Kidney glomerular epithelial cell (primary cell): ENCODE results near the gene CHAF1B.

Experiments used
- DNase-seq: peaks from one replicate; lab custom pipeline; 2025; lab: John Stamatoyannopoulos, UW

The CHAF1B gene

DNA sequence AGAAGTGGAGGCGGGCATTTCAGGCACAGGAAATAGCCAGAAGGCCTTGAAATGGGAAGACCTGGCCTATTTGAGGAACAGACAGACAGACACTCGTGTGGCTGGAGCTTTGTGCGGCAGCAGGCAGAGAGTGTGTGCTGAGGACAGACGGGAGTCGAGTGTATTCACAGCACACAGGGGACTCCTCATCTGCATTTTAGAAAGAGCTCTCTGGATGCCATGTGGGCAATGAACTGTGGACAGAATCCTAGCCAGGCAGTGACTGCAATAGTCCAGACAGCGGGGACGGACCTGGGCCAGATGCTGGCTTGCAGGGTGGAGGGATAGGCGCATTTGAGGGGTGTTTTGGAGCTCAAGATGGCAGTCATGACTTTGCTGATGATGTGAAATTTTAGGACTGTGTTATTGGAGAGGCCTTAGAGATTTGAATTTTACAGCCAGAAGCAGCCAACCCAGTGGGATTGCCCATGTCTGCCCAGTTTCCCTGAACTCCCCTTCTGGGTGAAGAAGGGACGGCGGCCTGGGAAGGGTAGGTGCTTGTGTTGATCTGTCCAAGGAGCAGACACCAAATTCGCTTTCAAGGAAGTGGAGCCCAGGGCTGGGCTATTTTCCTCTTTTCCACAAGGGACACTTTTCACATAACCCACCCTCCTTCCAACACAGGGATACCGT is 43.7 kb downstream of the CHAF1B start:
- DNase-seq, result peak; percentile 57

GRCh38 chr21:36429947-36430546 is 44.9 kb downstream of the CHAF1B start:
- DNase-seq, result peak; percentile 99

DNA sequence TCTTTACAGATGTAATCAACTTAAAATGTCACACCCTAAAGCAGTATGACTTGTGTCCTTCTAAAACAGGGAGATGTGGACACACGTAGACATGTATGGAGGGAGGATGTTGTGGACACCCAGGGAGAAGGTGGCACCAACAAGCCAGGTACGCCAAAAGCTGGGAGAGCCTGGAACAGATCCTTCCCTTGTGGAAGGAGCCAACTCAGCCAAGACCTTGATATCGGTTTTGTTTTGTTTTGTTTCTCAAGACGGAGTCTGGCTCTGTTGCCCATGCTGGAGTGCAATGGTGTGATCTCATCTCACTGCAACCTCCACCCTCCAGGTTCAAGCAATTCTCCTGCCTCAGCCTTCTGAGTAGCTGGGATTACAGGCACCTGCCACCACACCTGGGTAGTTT is 45.6 kb downstream of the CHAF1B start:
- peak; percentile 27 for DNase-seq

DNA sequence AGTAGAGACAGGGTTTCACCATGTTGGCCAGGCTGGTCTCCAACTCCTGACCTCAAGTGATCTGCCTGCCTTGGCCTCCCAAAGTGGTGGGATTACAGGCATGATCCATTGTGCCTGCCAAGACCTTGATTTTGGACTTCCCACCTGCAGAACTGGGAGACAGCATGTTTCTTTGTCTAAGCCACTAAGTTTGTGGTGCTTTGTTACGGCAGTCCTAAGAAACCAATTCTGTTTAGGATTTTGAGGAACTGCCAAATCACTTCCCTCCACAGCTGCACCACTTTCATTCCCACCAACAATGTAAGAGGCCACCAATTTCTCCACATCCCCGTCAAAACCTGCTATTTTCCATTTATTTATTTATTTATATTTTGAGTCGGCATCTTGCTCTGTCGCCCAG is 46.1 kb downstream of the CHAF1B start:
- DNase-seq, result no peak

DNA sequence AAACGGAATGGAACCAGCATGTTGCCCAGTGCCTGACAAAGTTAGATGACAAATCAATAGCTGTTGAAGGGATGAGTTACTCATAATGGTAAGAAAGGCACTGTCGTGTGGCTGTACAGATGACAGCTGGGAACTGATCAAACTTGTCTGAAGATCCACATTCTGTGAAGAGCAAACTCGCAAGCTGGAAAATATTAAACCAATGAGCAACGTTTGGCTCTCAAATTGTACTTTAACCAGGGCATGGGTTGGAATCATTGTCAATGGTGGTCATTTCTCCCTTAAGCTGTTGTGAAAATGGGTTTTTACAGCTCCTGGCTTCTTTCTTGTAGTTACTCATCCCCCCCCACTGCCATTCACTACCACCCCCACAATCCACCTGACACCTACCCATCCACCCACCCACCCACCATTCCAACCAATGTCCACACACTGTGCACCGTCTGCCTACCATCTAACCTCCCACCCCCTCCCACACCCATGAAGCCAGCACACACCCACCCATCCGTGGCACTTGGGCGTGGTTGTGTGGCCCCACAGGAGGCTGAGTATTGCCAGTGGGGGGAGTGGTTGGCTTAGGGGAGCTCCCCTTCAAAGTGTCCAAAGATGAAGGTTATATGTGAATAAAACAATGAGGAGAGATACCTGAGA is 48.0 kb downstream of the CHAF1B start:
- DNase-seq, result no peak

DNA sequence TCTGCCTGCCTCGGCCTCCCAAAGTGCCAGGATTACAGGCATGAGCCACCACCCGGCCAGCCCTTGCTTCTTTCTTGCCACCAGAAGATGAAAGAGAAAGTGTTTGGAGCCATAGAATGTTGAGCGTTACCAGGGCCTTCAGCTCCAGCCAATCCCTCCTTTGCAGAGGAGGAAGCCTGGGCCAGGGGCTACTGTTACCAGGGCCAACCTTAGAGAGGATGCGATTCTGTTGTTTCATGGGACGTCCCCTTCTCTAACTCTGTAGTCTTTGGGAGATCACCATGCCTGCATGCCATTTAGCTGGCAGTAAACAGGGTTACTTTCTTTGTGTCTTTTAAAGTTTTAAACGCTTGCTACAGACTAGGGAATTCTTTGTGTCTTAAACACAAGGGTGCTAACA is 49.0 kb downstream of the CHAF1B start:
- DNase-seq, result no peak

GRCh38 chr21:36436829-36437744 is 51.9 kb downstream of the CHAF1B start:
- no peak for DNase-seq

GRCh38 chr21:36437745-36438128 is 52.5 kb downstream of the CHAF1B start:
- no peak for DNase-seq

DNA sequence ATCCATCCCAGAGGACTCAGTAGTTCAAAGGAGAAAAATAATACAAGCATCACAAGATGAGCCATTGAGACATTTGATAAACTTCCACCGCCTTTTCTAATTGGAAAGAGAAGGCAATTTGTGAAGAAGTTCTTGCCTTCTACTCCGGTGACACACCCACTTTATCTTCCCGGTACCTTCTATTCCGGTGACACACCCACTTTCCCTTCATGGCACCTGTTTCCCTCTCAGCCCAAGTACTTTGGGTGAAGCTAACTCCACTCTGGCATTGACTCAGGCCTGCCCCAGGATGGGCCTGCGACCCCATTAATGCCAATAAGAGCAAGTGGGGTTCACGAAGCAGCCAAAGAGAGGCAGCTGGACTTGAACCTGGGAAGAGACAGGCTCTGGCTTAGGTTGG is 56.5 kb downstream of the CHAF1B start:
- no peak for DNase-seq

- no peak for DNase-seq
These were observed 61.1 kb downstream of the CHAF1B start for GRCh38 chr21:36446301-36446700.

DNA sequence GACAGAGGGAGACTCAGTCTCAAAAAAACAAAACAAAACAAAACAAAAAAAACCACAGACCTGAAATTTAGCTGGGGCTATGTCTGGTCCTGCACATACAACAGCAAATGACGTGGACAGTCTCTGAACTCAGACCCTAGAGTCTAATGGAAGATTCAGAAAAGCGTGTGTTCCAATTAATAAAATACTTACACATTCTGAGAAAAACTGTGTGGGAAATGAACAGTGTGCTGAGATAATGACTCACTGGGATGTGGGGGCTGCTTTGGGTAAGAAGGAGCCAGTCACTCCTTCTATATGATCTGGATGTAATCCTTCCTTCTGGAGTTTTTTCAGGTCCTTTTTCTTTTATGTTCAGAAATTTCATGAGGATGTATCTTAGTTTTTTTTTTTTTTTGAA is 65.3 kb downstream of the CHAF1B start:
- DNase-seq, result peak; percentile 21

- no peak for DNase-seq
These were observed 66.3 kb downstream of the CHAF1B start for GRCh38 chr21:36451506-36451905.

- DNase-seq, result no peak
These were observed 67.2 kb downstream of the CHAF1B start for GRCh38 chr21:36452281-36452825.

- DNase-seq, result peak; percentile 17
These were observed 68.9 kb downstream of the CHAF1B start for GRCh38 chr21:36454093-36454531.

DNA sequence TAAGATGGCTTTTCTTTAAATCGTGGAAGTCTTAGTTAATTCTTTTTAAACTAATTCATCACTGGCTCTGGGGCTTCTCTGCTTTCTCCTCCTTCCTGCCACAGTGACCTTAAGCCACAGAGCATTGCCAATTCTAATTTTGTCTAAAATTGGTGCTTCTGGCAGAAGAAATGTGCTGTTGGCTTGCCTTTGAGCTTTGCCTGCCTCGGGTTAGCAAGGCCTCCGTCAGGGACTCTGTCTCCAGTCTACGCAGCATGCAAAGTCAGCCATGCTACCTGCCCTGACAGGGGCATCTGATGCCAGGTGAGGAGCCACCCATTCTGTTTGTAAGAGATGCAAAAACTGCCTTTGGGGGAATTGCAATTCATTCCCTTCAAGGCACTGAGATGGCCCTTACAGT is 69.5 kb downstream of the CHAF1B start:
- no peak for DNase-seq

DNA sequence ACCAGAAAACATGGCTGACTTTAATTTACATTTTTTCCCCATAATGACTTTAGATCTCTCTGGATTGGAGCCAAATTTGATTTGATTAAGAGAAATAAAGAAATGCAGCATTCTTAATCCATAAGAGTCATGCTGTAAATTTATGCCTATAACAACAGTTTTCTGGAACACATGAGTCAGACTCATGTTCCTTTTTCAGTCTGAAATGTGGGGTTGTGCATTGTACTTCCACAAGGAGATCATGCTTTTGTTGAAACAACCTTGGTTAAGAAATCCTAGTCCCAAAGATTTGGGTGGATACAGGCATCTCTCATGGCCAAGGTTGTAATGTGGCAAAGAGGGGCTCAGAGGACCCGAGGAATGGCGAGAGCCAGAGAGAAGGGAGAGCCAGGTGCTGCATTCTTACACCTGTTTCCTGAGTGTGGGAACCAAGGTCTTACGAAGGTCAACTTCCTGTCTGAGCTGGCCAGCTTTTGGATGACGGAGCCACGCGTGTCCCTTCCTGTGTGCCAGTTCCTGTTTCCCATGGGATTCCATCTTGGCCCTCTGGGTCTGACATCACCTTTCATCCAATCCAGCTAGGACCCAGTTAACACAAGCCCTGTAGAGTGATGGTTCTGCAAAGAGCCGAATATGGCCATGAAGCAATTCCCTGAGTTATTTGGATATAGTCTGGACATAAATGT is 71.7 kb downstream of the CHAF1B start:
- no peak for DNase-seq

GRCh38 chr21:36459098-36459497 is 73.9 kb downstream of the CHAF1B start:
- DNase-seq, result no peak

DNA sequence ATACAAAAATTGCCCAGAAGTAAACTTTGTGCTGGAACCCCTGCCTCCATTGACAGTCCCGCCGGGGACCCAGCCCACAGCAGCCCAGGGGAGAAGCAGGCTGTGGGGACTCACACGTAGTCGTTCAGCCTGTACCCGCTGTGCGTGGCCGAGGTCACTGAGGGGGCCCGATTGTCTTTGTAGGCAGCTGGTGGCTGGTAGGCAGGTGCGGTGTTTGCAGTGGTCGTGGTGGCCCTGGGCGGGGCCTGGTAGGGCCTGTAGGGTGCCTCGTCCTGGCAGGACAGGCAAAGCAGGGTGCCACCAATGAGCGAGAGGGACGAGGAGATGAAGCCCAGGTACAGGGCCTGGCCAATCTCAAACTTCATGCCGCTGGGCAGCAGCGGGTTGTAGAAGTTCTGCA is 75.7 kb downstream of the CHAF1B start:
- no peak for DNase-seq

- DNase-seq, result no peak
These were observed 76.2 kb downstream of the CHAF1B start for GRCh38 chr21:36461277-36461917.

DNA sequence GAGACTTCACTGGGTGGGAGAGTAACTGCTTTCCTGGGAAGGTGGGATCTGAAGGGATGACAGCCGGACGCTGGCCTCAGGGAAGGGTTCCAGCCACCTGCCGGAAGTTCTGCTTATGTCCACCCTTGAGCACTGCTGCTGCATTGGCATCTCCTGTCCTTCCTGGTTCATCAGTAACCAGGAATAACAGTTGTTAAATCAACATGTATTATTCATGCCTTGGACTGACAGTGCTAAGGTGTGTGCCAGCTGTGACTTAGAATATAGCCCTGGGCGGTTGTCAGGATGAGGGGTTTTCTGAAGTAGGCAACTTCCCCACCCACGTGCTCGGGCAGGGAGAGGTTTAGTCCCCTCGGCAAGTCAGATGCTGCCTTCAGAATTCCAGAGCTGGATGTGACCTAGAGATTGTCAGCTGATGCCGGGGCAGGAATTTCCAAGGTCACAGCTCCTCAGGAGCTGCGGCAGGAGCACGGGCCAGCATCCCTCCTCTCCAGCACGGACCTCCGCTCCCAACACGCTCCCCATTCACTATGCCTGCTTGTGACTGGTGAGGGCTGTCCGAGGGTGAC is 76.8 kb downstream of the CHAF1B start:
- DNase-seq, result no peak

DNA sequence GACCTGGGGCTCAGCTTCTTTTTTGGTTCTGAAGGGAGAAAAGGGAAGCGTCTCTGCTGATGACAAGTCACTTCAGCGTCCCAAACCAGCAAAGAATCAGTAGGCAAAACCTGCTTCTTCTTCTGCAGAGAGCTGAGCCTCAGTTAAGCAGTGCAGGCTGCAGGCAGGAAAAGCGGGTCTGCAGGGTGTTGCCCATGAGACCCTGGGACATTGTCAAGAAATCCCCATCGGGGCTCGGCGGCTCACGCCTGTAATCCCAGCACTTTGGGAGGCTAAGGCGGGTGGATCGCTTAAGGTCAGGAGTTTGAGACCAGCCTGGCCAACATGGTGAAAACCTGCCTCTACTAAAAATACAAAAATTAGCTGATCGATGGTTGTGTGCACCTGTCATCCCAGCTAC is 78.0 kb downstream of the CHAF1B start:
- no peak for DNase-seq
